PC-9 (cell line): ENCODE data around the gene PTPRT. TPM values are rescaled to one million over a fixed set of nuclear protein-coding genes. Genes with fewer than 3 reads are reported as not detected.

Source experiments
- BruUV-seq: library from RNA; stranded (reverse); fragments of 400-500 nt; replicated peaks from 2 replicates; lab custom pipeline; 2021; lab: Mats Ljungman, UMichigan
- CTCF ChIA-PET: fragments of 300-600 bp; sonication (Branson Sonifier 250); formaldehyde crosslinking; loops from one replicate; lab custom pipeline; 2022; ENCODE audit warnings: antibody characterized with exemption; lab: Charles Lee
- POLR2A ChIA-PET: fragments of 300-600 bp; sonication (Branson Sonifier 250); formaldehyde crosslinking; loops from one replicate; lab custom pipeline; 2022; ENCODE audit warnings: antibody characterized with exemption; ENCODE audit not compliant: unreplicated experiment; lab: Charles Lee
- DNase-seq, 2 experiments: peaks; one replicate each; pipeline versions ENCODE4 v3.0.0 to v3.0.0-alpha.2; 2015 to 2022; ENCODE audit warnings: mixed read lengths in 1 of 2
- H2AFZ ChIP-seq: fragments of 200-600 bp; sonication (generic); 2 replicates; pipeline ENCODE4 v1.8.1; 2017; ENCODE audit warnings: antibody characterized with exemption
- H3F3A ChIP-seq: fragments of 200-600 bp; sonication (generic); 2 replicates; pipeline ENCODE4 v1.8.1; 2017; ENCODE audit warnings: antibody characterized with exemption, mild to moderate bottlenecking, low read depth; ENCODE audit not compliant: insufficient read depth
- H3K27ac ChIP-seq: fragments of 200-600 bp; sonication (generic); 2 replicates; pipeline ENCODE4 v1.6.1; 2016; ENCODE audit warnings: mixed run types
- H3K27me3 ChIP-seq: fragments of 200-600 bp; sonication (generic); 2 replicates; pipeline ENCODE4 v1.6.1; 2016; ENCODE audit warnings: low read depth, mixed run types; ENCODE audit not compliant: insufficient read depth
- H3K36me3 ChIP-seq: fragments of 200-600 bp; sonication (generic); 2 replicates; pipeline ENCODE4 v1.6.1; 2016; ENCODE audit warnings: low read depth, mixed run types
- H3K4me1 ChIP-seq: fragments of 200-600 bp; sonication (generic); replicated peaks from 2 replicates; pipeline ENCODE4 v1.6.1; 2016; ENCODE audit warnings: mixed run types; ENCODE audit not compliant: insufficient read depth
- H3K4me2 ChIP-seq: fragments of 200-600 bp; sonication (generic); 2 replicates; pipeline ENCODE4 v1.6.1; 2017; ENCODE audit warnings: mixed run types
- H3K4me3 ChIP-seq: fragments of 200-600 bp; sonication (generic); 2 replicates; pipeline ENCODE4 v1.6.1; 2016; ENCODE audit warnings: mixed run types
- H3K79me2 ChIP-seq: fragments of 200-600 bp; sonication (generic); 2 replicates; pipeline ENCODE4 v1.6.1; 2017; ENCODE audit warnings: low read depth, mixed run types
- H3K9me2 ChIP-seq: fragments of 200-600 bp; sonication (generic); 2 replicates; pipeline ENCODE4 v1.8.1; 2017; ENCODE audit warnings: mild to moderate bottlenecking; ENCODE audit not compliant: insufficient read depth
- H3K9me3 ChIP-seq: fragments of 200-600 bp; sonication (generic); 2 replicates; pipeline ENCODE4 v1.8.1; 2016; ENCODE audit warnings: low read depth; ENCODE audit not compliant: insufficient read depth
- H4K20me1 ChIP-seq: fragments of 200-600 bp; sonication (generic); 2 replicates; pipeline ENCODE4 v1.8.1; 2017; ENCODE audit not compliant: insufficient read depth
- CTCF ChIP-seq: fragments of 200-600 bp; sonication (generic); conservative IDR thresholded peaks from 2 replicates; pipeline ENCODE4 v1.6.1; 2017; ENCODE audit warnings: mixed run types, antibody characterized with exemption, mild to moderate bottlenecking, moderate library complexity
- EZH2 ChIP-seq: fragments of 200-600 bp; sonication (generic); IDR thresholded peaks from 2 replicates; pipeline ENCODE4 v1.8.0; 2017; ENCODE audit warnings: antibody characterized with exemption, low read depth
- intact Hi-C: fragments of 100-400 bp; cut with micrococcal nuclease; formaldehyde crosslinking; loops from one replicate; pipeline ENCODE4 v1.10.0; 2022; ENCODE audit not compliant: unreplicated experiment
- total RNA-seq: library from RNA; stranded (reverse); gene quantifications from 2 replicates; pipeline ENCODE4 v1.2.3, GENCODE V29; 2021

The PTPRT gene
- total RNA-seq, 1 experiment from 2014 or later = not detected

- Histone ChIP-seq H3K27ac (no peak overlapping the region), H3K9me3 (no peaks in the 10 kb centered on the region), H4K20me1 (no peaks in the 10 kb centered on the region), H3K4me1 (no peaks in the 10 kb centered on the region), H3K27me3 (0 out of 2 replicates have a peak, but pooled peaks cover 5% of the 10 kb centered on the region), H2AFZ (no peak overlapping the region), H3K4me3 (no peak overlapping the region), H3K36me3 (no peaks in the 10 kb centered on the region), H3F3A (no peaks in the 10 kb centered on the region), H3K79me2 (no peaks in the 10 kb centered on the region), H3K4me2 (no peak overlapping the region), H3K9me2 (no peaks in the 10 kb centered on the region)
- ChIA-PET POLR2A (no interaction called here), CTCF (no interaction called here)
- DNase-seq = no peak
- TF ChIP-seq EZH2 = no peak
- TF ChIP-seq CTCF = no peak
- intact Hi-C loops = no loop called here
- BruUV-seq = no TSS peak
These were observed 193.6 kb downstream of the PTPRT start for GRCh38 chr20:42996141-42996540.

- H3K9me2 ChIP-seq = no peaks in the 10 kb centered on the region
- H3K79me2 ChIP-seq = no peaks in the 10 kb centered on the region
- H3K4me1 ChIP-seq = no peaks in the 10 kb centered on the region
- H4K20me1 ChIP-seq = no peaks in the 10 kb centered on the region
- H3K27ac ChIP-seq = no peak overlapping the region
- H3K9me3 ChIP-seq = no peaks in the 10 kb centered on the region
- BruUV-seq = no TSS peak
- H2AFZ ChIP-seq = no peak overlapping the region
- H3F3A ChIP-seq = no peaks in the 10 kb centered on the region
- H3K4me2 ChIP-seq = no peak overlapping the region
- no peaks in the 10 kb centered on the region for H3K36me3 ChIP-seq
- TF ChIP-seq CTCF (no peak), EZH2 (no peak)
- DNase-seq = no peak
- H3K4me3 ChIP-seq = no peak overlapping the region
- intact Hi-C loops = no loop called here
- CTCF ChIA-PET = no interaction called here
- no peaks in the 10 kb centered on the region; the same call in 1 of the 2 replicates for H3K27me3 ChIP-seq
- POLR2A ChIA-PET = no interaction called here
These were observed 201.4 kb downstream of the PTPRT start for GRCh38 chr20:42988319-42988718.

GRCh38 chr20:42987376-42988114 lies 202.2 kb downstream of the PTPRT start:
- H3F3A ChIP-seq = no peaks in the 10 kb centered on the region
- BruUV-seq = no TSS peak
- H3K27me3 ChIP-seq = no peaks in the 10 kb centered on the region; the same call in 1 of the 2 replicates
- DNase-seq = no peak
- POLR2A ChIA-PET = no interaction called here
- H4K20me1 ChIP-seq = no peaks in the 10 kb centered on the region
- no peaks in the 10 kb centered on the region for H3K9me2 ChIP-seq
- intact Hi-C loops = no loop called here
- no peaks in the 10 kb centered on the region for H3K79me2 ChIP-seq
- H3K4me2 ChIP-seq = no peak overlapping the region
- no peaks in the 10 kb centered on the region for H3K4me1 ChIP-seq
- CTCF ChIA-PET = no interaction called here
- TF ChIP-seq EZH2 (no peak), CTCF (no peak)
- H3K9me3 ChIP-seq = no peaks in the 10 kb centered on the region
- no peak overlapping the region for H3K27ac ChIP-seq
- no peak overlapping the region for H2AFZ ChIP-seq
- H3K36me3 ChIP-seq = no peaks in the 10 kb centered on the region
- no peak overlapping the region for H3K4me3 ChIP-seq
